AG10803 (cell line): ENCODE data around the gene TMEM204.

ENCODE experiments used
- DNase-seq: peaks from one replicate; pipeline ENCODE4 v3.0.0; 2010; ENCODE audit warnings: low read depth
- H3K4me3 ChIP-seq: 2 replicates; pipeline ENCODE4 v1.5.1; 2011; ENCODE audit warnings: mild to moderate bottlenecking, low read length, control low read depth
- TF ChIP-seq, protein P1 (sequence below): conservative IDR thresholded peaks from 2 replicates; pipeline ENCODE4 v1.5.1; 2011; ENCODE audit warnings: mild to moderate bottlenecking, low read length, control low read depth, inconsistent platforms

Gene TMEM204

DNA sequence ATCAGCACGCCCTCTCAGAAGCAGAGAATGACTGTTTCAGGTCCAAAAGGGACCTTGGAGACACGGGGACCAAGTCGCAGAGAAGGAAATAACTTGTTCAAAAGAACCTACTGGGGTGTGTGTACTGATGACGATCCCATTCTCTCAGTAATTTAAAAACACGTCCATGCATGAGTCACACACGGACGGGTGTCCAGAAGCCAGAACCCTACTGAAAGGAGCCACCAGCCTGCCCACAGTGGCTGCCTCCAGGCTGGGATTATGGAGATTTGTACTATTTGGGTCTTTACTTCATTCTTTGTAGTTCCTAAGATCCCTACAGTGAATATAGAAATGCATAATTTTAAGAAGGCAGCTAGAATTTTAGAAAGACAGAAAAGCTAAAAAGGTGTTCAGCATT is 27.8 kb downstream of the TMEM204 start:
- no peak overlapping the region for H3K4me3 ChIP-seq
- TF ChIP-seq, protein P1, sequence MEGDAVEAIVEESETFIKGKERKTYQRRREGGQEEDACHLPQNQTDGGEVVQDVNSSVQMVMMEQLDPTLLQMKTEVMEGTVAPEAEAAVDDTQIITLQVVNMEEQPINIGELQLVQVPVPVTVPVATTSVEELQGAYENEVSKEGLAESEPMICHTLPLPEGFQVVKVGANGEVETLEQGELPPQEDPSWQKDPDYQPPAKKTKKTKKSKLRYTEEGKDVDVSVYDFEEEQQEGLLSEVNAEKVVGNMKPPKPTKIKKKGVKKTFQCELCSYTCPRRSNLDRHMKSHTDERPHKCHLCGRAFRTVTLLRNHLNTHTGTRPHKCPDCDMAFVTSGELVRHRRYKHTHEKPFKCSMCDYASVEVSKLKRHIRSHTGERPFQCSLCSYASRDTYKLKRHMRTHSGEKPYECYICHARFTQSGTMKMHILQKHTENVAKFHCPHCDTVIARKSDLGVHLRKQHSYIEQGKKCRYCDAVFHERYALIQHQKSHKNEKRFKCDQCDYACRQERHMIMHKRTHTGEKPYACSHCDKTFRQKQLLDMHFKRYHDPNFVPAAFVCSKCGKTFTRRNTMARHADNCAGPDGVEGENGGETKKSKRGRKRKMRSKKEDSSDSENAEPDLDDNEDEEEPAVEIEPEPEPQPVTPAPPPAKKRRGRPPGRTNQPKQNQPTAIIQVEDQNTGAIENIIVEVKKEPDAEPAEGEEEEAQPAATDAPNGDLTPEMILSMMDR = no peak
- DNase-seq = no peak

DNA sequence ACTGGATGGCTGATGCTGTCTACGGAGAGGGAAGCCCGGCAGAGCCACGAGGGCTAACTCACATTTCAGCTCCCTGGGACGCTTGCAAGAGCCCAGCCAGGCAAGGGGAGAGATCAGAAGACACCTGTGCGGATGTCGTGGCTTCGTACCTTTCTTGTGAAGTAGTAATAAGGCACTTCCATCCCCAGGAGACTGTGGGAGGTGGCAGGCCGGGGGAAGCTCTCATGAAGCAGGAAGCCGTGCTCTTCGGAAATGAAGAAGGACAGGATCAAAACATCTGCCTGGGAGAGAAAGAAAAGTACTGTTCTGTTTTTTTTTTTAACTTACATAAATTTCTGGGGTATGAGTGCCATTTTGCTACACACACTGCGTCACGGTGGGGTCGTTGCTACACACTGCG is 28.4 kb downstream of the TMEM204 start:
- TF ChIP-seq, protein P1 = no peak
- no peak overlapping the region for H3K4me3 ChIP-seq
- no peak for DNase-seq

DNA sequence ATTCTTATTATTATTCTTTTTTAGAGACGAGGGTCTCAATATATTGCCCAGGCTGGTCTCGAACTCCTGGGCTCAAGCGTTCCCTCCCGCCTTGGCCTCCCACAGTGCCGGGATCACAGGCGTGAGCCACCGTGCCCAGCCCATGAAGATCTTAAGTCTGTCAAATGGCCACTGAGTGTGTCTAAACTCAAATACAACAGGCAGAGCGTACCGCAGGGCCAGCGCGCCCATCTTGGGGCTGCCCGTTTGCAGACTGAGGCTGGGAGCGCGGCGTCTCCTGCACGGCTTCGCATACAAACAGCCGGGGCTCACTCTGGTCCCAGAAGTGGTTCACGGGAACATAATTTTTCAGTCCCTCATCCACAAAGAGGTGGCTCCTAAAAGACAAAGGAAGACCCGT is 30.3 kb downstream of the TMEM204 start:
- no peak overlapping the region for H3K4me3 ChIP-seq
- no peak for DNase-seq
- TF ChIP-seq, protein P1 = no peak

DNA sequence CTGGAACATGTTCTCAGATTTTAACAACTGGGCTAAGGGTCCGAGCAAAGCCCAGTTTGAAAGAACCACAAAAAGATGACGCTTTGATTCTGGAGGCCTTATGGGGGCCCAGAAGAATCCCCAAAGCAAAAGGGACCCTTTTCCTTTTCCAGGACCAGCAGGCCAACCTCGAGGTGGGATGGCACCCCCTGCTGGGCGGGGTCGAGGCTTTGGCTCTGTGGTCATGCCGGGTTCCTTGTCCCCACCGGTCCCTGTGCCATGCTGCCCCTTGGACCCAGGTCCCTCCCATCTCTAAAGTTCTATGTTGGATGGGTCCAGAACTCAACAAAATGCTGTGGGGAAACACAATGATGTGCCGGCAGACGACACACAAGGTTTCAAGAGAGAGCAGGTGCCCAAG is 30.9 kb downstream of the TMEM204 start:
- no peak overlapping the region for H3K4me3 ChIP-seq
- no peak for DNase-seq
- TF ChIP-seq, protein P1 = peak; percentile 18

DNA sequence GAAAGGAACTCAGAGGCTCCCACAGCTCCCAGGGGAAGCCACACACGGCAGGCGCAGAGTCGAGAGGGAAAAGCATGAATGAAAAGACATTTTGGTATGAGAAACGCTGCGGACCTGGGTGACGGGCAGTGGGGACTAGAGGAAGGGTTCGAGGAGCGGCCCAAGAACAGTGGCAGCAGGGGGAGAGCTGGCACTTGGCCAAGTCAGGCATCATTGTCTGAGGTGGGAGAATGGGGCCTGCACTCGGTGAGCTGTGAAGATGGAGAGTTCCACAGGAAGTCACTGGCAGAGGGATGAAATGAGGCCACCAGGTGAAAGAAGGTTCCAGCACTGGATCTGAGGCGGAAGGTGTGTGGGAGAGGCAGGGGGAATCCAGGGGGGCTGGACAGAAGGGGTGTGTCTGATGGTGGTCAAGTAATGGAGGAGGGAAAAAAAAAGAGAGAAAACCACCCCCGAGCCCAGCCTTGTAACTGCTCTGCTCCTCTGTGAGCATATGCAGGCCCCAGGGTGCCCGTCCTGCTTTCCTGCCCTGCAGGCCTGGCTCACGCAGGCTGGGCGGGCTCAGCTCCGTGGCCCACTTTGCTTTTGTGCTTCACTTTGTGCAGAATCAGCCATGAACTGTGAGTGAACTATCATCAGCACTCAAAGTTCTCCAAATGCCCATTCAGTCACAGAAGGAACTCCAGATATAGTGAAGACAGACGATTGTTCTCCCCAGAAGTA is 31.8 kb downstream of the TMEM204 start:
- DNase-seq = no peak
- H3K4me3 ChIP-seq = no peak overlapping the region
- TF ChIP-seq, protein P1 = no peak

DNA sequence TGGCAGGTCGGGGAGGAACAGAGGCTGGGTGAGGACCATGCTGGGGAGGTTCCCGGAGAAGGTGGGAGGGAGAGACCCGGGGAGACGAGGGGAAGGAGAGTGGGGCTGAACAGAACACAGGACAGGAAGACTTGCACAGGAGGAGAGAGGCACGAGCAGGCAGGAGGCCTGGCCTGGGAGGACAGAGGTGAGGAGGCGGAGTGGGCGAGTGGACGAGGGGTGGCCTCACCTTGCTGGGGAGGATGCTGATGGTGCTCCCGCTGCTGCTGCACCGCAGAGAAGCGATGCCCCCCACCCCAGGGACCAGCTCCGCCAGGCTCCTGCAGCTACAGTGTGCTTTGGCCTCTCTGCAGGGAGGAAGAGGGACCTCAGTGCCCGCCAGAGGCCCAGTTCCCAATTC is 34.5 kb downstream of the TMEM204 start:
- TF ChIP-seq, protein P1 = no peak
- DNase-seq = no peak
- H3K4me3 ChIP-seq = no peak overlapping the region

DNA sequence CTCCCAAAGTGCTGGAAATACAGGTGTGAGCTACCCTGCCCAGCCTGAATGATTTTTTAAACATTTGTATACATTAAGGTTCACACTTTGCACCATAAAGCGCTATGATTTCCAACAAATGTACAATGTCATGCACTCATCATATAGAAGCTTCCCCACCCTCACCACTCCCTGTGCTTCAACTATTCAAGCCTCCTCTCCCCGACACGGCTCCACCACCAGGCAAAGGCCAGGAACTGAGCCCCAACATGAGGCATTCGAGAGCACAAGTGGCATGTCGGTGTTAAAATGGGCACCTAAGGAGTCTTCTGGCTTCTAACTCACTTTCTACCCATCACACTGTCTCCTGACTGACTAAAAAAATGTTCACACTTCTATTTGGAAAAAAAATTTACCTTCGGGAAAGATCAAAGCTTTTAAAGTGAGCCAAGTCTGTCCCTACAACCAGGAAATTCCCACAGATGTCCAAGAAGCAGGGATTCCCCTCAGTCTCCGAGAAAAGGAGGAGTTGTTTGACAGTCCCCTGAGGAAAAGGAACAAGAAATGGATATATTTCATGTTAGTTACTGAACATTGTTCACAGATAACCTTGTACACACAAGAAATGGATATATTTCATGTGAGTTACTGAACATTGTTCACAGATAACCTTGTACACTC is 37.7 kb downstream of the TMEM204 start:
- TF ChIP-seq, protein P1 = no peak
- no peak for DNase-seq
- H3K4me3 ChIP-seq = no peak overlapping the region
